NOMO-1 treated with DMSO at 0.1 percent for 48 hours (cell line): ENCODE results near the gene ZNF32.
"Not testable (repeated sequence)": the region's sequence is repeated elsewhere in the genome, so short reads cannot be mapped to it uniquely, and the experiment has no call there.

Source experiments
- DNase-seq: peaks from one replicate; lab custom pipeline; 2025; ENCODE audit not compliant: unreplicated experiment; lab: John Stamatoyannopoulos, UW

The ZNF32 gene

DNA sequence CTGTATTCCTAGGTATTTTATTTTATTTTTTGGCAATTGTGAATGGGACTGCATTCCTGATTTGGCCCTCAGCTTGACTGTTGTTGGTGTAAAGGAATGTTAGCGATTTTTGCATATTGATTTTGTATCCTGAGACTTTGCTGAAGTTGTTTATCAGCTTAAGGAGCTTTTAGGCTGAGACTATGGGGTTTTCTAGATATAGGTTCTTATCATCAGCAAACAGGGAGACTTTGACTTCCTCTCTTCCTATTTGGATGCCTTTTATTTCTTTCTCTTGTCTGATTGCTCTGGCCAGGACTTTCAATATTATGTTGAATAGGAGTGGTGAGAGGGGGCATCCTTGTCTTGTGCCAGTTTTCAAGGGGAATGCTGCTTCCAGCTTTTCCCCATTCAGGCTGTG lies 12.9 kb downstream of the ZNF32 start:
- DNase-seq, result not testable (repeated sequence)

DNA sequence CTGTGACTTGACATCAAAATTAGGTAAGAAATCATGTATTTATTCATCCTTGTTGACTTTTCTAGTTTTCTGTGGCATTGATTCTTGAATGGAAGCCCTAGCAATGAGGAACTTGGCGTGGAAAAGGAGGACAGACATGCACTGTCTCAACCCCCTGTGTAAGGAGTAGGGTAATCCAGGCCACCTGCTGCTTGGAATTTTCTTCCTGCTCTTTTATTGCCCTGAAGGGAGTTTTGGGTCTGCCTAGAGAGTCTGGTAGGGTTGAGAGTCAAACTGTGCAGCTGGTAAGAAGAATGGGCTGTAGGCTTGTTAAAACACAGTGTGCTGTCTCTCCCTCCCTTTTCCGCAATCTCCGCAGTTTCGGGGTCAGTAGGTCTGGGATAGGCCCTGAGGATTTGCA lies 19.7 kb downstream of the ZNF32 start:
- no peak for DNase-seq

- DNase-seq, result no peak
Observed at GRCh38 chr10:43627942-43628341, 20.7 kb downstream of the ZNF32 start.

- DNase-seq, result peak; percentile 34
Observed at GRCh38 chr10:43623351-43623750, 25.3 kb downstream of the ZNF32 start.

GRCh38 chr10:43622038-43622437 lies 26.6 kb downstream of the ZNF32 start:
- DNase-seq, result no peak

DNA sequence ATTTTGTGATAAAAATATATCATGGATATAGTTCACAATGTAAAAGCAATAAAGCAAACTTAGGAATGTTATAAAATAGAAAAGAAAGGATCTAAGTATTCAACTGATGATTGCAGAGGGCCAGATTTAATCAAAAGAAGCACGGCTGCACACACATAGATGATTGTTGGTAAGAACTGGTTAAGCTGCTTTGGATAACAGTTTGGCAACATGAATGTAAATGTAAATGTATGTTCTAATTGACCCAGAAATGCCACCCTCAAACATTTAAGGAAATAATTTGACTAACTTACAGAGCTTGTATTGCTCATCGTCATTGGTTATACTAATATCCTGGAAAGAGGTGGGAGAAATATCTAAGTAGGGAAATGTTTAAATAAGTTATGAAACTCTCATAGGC lies 29.3 kb downstream of the ZNF32 start:
- DNase-seq, result no peak

- DNase-seq, result no peak
Observed at GRCh38 chr10:43616697-43617370, 31.8 kb downstream of the ZNF32 start.

GRCh38 chr10:43610636-43611035 lies 38.0 kb downstream of the ZNF32 start:
- no peak for DNase-seq

DNA sequence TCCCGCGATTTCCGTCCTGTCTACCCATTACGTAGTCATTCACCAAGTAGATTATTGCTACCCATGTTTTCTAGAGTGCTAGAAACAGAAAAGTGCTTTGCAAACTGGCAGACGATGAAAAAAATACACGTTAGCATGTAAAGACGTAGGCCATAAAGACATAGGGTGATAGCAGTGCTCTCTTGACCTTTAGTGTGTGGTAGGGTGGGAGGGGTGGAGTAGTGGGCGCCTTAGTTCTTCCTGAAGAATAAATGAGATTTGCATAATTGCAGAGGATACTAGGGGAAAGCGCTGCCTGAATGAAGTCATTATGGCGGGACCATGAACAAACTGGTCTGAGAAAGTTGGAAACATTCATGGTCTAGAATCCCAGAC lies 41.5 kb downstream of the ZNF32 start:
- DNase-seq, result no peak

- DNase-seq, result peak; percentile 43
Observed at GRCh38 chr10:43606323-43607198, 42.1 kb downstream of the ZNF32 start, which contains the start of gene ZNF485. ZNF485 (plus strand) TSS chr10:43606438; CDS start chr10:43607051, 613 bp downstream.

DNA sequence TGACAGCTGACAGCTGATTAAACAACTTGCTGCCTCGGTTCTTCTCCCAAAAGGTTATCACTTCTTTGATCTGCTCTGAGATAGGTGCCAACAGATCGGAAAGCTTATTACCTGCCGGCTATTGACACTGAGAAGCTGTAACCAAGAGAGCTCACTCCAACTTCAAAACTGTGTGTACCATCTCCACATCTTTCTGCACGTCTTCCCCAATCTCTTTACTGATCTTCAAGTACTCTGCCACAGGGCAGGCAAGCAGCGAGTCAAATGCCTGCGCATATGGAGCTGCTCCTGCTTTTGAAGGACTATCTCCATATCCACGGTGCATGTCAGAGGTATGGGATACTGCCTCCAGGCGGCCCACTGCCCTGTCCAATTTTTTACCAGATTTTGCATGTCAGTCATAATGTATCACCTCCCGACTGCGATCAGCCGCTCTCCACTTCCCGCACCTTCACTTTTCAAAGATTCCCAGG lies 42.8 kb downstream of the ZNF32 start:
- DNase-seq, result no peak

GRCh38 chr10:43601576-43601975 lies 47.1 kb downstream of the ZNF32 start:
- not testable (repeated sequence) for DNase-seq

DNA sequence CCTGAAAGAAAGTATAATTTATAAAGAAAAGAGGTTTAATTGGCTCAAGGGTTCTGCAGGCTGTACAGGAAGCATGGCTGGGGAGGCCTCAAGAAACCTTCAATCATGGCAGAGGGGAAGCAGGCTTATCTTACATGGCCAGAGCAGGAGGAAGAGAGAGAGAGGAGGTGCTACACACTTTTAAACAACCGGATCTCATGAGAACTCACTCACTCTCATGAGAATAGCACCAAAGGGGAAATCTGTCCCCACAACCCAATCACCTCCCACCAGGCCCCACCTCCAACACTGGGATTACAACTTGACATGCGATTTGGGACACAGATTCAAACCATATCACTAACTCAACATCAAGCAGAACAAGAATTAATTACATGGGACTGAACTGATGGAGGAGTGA lies 49.3 kb downstream of the ZNF32 start:
- no peak for DNase-seq

DNA sequence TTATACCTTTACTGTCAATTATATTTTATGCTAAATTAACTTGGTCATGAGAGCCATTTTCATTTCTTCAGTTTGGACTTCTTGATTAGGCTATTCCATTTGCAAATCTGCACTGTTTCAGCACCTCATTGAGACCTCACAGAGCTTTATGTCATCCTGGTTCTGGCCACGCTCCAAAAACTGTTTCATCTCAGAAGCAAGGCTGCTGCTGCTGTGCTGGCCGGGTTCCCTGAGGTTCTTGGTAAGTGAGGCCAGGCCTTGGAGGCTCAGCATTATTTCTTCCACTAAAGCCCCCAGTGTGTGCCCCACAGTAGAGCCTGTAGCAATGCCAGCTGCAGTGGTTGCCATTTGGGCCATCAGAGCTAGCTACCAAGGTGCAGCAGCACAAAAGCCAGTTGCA lies 50.2 kb downstream of the ZNF32 start:
- DNase-seq, result no peak

DNA sequence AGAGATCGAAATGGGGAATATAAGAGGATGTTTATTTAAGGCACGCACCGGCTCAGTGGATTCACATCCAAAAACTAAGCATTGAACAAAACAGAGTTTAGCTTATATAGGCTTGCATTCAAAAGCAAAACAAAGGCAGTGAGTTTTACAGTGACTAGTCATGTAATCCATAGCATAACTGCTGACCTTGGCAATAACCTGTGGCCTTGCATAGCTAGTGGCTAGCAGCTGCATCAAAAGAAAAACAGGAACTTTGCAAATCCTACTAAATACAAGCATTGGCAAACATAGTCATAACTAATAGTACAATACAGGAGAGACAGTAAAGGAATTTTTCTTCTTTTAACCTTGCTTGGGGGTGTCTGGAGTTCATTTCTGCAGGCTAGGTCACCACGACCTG lies 52.1 kb downstream of the ZNF32 start:
- peak; percentile 78 for DNase-seq

DNA sequence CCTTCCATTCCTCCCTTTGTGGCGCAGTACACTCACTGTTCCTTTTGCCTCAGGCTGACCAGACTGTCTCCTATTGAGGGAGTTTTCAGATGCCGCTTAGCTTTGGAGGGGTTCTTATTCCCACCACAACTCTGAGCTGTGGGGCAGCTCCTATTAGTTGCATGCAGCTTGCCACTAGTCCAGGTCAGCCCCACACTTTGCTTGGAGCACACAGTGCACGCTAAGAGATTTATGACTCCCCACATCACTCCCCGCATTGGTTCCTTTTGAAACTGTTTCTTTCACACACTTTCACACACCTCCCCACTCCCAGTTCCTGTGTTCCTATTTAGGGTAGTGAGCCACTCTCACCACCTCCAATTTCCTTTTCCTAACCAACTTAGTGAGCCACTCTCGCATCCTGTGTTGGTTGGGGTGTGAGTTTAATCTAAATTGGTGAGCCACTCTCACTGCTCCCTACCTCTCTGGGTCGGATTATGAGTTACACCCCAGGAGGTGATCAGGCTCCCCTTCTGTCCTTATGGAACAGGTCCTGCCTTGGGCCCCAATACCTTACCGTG lies 52.9 kb downstream of the ZNF32 start:
- DNase-seq, result peak; percentile 49

GRCh38 chr10:43594944-43595589 lies 53.6 kb downstream of the ZNF32 start:
- peak; percentile 32 for DNase-seq
